ENCODE results near the gene KAZN.

The KAZN gene

DNA sequence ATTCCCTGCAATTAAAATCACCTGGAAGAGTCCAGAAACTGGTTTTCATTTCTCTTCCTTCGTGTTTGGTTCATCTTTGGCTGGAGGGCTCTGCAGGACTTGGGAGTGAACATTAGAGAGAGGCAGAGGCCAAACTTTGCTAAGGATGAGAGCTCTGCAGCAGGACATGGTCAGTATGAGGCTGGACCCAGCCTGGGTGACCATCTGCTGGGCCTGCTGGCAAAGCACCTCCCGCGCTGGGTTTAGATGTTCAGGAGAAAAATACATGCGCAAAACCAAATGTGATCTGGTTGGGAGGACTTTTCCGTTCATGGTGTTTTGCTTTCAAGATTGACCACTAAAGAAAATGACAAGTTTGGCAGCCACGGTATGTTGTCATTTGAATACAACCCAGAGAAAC lies 15.9 kb downstream of the KAZN start:
- Mint-ChIP-seq H3K4me1 (ENCODE audit: low read depth) (no peaks in the 10 kb centered on the region), H3K9me3 (peaks cover 6% of the 10 kb centered on the region), H3K27me3 (peaks cover 9% of the 10 kb centered on the region), H3K36me3 (ENCODE audit: low read depth) (no peaks in the 10 kb centered on the region), H3K27ac (no peak overlapping the region), H3K4me3 (no peak overlapping the region)
- no peak for DNase-seq

DNA sequence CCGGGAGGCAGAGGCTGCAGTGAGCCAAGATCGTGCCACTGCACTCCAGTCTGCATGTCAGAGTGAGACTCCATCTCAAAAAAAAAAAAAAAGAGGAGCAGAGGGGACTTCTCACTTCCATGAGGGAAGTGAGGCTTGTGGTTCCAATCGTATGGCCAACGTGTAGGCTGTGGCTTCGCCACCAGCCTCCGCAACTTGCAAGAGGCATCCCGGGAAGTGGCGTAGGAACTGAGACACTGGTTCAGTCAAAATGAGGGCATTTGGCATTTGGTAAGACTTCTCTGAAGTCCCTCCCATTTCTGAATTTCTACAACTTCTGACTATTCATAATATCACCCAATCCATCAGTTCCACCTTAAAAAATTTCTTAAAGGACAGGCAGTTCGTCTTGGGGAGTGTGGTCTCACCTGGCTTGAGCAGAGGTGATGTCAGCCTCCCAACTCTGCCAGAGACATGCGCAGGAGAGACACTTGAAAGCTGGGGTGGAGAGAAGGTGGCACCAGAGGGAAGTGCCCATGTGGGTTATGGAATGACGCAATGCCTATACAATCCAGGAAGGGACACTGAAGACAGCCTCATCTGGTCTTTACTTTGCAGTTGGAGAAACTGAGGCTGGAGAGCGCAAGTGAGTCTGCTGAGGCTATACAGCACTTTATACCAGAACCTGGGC lies 17.2 kb downstream of the KAZN start:
- H3K27me3 Mint-ChIP-seq, result peaks cover 11% of the 10 kb centered on the region
- peaks cover 10% of the 10 kb centered on the region for H3K9me3 Mint-ChIP-seq
- no peak overlapping the region for H3K4me3 Mint-ChIP-seq
- H3K4me1 Mint-ChIP-seq (ENCODE audit: low read depth), result no peaks in the 10 kb centered on the region
- no peaks in the 10 kb centered on the region for H3K36me3 Mint-ChIP-seq (ENCODE audit: low read depth)
- no peak for DNase-seq
- H3K27ac Mint-ChIP-seq, result no peak overlapping the region

DNA sequence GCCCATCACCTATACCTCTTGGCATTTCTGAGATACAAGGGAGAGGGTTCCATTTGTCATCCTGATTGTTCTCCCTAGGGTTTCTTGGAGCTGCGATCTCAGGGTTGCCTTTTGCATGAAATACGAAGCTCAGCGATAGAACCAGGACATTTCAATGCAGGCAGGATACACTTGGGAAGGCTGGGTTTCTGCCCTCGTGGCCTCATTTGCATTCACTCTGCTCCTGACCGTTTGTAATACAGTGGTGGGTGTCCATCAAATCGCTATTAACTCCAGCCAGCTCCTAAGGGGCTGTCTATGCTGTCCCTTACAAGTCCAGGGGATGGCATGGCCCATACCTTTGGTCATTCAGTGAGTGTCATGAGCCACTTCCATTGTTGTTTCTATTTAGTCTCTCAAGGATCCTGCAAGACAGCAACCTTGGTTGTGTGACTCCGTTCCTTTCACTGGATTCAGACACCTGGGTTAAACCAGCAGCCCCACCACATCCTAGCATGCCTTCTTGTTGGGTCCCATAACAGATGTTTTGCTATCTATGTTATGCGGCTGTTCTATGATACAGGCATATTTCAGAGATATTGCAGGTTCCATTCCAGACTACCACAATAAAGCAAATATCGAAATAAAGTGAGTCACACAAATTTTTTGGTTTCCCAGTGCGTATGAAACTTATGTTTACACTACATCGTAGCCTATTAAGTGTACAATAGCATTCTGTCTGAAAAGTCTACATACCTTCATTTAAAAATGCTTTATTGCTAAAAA lies 18.3 kb downstream of the KAZN start:
- H3K9me3 Mint-ChIP-seq, result peaks cover 10% of the 10 kb centered on the region
- DNase-seq, result no peak
- H3K4me3 Mint-ChIP-seq, result no peak overlapping the region
- H3K27ac Mint-ChIP-seq, result no peak overlapping the region
- H3K4me1 Mint-ChIP-seq (ENCODE audit: low read depth), result no peaks in the 10 kb centered on the region
- H3K27me3 Mint-ChIP-seq, result peaks cover 11% of the 10 kb centered on the region
- no peaks in the 10 kb centered on the region for H3K36me3 Mint-ChIP-seq (ENCODE audit: low read depth)

DNA sequence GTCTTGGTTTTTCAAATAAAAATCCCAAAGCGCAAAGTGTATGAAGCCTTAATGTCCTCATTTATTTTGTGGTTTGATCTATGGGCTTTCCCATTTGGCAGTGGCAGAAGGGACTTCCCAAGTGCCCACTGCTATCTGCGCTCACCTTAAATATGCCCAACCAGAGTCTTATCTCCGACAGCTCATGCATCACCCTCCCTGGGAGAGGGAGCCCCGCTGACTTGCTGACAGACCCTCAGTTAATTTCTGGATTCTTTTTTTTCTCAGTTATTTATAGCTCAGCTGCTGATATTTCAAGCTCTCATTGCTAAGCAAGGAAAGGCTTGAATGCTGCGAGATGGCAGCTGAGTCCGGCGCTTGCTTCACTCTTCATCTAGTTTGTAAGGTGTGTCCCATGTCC lies 19.3 kb downstream of the KAZN start:
- Mint-ChIP-seq H3K36me3 (ENCODE audit: low read depth) (no peaks in the 10 kb centered on the region), H3K9me3 (peaks cover 10% of the 10 kb centered on the region), H3K4me1 (ENCODE audit: low read depth) (no peaks in the 10 kb centered on the region), H3K4me3 (no peak overlapping the region), H3K27me3 (peaks cover 11% of the 10 kb centered on the region), H3K27ac (no peak overlapping the region)
- DNase-seq, result no peak

DNA sequence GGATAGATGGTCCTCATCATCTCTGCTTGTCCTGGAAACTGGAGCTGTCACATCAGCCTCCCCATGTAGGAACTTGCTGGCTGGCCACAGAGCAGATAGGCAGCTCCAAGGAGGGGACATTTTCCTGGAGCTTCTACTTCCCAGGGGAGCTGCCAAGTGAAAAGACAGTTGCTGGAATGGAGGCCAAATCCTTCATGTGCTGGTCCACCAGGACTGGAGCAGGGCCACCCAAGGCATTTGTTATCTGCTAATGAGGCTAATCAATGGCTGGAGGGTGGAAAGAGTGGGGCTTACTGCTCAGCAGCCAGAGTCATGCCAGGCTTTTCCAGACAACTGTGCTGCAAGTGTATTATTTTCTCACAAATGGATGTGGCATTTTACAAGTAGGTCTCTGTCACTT lies 22.5 kb downstream of the KAZN start:
- no peaks in the 10 kb centered on the region for H3K36me3 Mint-ChIP-seq (ENCODE audit: low read depth)
- peaks cover 5% of the 10 kb centered on the region for H3K27me3 Mint-ChIP-seq
- no peaks in the 10 kb centered on the region for H3K4me1 Mint-ChIP-seq (ENCODE audit: low read depth)
- H3K27ac Mint-ChIP-seq, result no peak overlapping the region
- no peak for DNase-seq
- H3K9me3 Mint-ChIP-seq, result peaks cover 14% of the 10 kb centered on the region
- H3K4me3 Mint-ChIP-seq, result no peak overlapping the region

DNA sequence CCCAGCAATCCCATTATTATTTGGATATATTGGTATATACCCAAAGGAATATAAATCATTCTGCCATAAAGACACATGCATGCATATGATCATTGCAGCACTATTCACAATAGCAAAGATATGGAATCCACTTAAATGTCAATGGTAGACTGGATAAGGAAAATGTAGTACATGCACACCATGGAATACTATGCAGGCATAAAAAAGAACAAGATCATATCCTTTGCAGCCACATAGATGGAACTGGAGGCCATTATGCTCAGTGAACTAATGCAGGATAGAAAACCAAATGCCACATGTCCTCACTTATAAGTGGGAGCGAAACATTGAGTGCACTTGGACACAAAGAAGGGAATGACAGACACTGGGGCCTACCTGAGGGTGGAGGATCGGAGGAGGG lies 24.6 kb downstream of the KAZN start:
- DNase-seq, result no peak
- Mint-ChIP-seq H3K4me3 (no peak overlapping the region), H3K4me1 (ENCODE audit: low read depth) (no peaks in the 10 kb centered on the region), H3K27ac (no peak overlapping the region), H3K36me3 (ENCODE audit: low read depth) (no peaks in the 10 kb centered on the region), H3K27me3 (peaks cover 5% of the 10 kb centered on the region), H3K9me3 (peaks cover 12% of the 10 kb centered on the region)

DNA sequence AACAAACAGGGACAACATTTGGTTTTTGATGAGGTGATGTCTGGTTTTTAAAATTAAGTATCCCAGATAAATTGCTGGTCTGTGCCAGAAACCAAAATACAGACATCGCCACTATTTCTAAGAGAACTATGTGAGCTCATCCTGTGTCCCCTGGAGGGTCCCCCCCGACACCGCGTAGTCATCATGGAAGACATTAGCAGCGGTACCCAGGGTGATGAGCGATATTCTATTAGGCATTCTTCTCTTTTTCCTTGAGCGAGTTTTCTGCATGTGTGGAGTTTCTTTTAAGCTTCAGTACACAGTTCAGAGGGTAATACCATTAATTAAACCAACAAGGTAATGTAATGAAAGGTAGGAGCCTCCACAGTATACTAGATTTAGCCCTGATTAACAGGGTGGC lies 26.5 kb downstream of the KAZN start:
- peaks cover under 1% of the 10 kb centered on the region for H3K27me3 Mint-ChIP-seq
- DNase-seq, result no peak
- H3K9me3 Mint-ChIP-seq, result peaks cover 3% of the 10 kb centered on the region
- no peaks in the 10 kb centered on the region for H3K4me1 Mint-ChIP-seq (ENCODE audit: low read depth)
- no peak overlapping the region for H3K27ac Mint-ChIP-seq
- H3K36me3 Mint-ChIP-seq (ENCODE audit: low read depth), result no peaks in the 10 kb centered on the region
- no peak overlapping the region for H3K4me3 Mint-ChIP-seq

DNA sequence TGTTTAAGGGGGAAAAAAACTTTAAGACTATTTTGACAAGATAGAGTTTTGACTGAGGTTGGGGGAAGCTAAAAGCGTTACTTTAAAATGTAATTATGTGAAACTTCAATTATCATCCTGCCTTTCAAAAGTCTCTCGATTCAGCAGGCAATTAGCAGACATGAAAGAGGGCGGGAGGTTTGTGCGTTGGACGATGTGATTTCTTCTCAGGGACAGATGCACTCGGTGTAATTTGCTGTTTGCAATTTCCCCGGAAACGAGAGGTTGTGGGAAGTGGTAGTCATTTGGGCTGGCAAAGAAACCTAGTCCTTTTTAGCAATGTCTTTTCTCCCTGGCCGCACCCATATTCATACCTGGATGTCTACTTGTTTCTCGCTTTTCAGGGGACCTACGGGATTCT lies 27.1 kb downstream of the KAZN start:
- Mint-ChIP-seq H3K27ac (no peak overlapping the region), H3K4me1 (ENCODE audit: low read depth) (no peaks in the 10 kb centered on the region), H3K4me3 (no peak overlapping the region), H3K36me3 (ENCODE audit: low read depth) (no peaks in the 10 kb centered on the region), H3K27me3 (no peaks in the 10 kb centered on the region), H3K9me3 (peaks cover 3% of the 10 kb centered on the region)
- DNase-seq, result no peak

DNA sequence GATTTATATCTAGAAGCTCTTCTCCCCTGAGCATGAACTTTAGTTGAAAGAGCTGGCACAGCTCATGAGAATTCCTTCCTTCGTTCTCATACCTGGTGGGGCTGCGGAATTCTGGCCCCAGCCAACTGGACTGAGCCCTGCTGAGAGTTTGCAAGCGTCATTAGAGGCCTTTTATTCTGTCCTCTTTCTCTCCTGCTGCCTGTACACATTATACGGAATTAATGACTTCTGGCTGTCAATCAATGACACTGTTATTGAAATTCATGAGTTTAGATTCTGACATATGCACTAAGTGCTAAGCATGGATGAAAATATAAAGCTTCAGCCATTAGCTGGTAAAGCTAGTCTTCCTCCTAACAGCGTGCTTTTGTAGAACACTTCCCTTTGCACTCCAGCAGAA lies 27.5 kb downstream of the KAZN start:
- peaks cover 3% of the 10 kb centered on the region for H3K9me3 Mint-ChIP-seq
- no peaks in the 10 kb centered on the region for H3K36me3 Mint-ChIP-seq (ENCODE audit: low read depth)
- H3K27me3 Mint-ChIP-seq, result no peaks in the 10 kb centered on the region

DNA sequence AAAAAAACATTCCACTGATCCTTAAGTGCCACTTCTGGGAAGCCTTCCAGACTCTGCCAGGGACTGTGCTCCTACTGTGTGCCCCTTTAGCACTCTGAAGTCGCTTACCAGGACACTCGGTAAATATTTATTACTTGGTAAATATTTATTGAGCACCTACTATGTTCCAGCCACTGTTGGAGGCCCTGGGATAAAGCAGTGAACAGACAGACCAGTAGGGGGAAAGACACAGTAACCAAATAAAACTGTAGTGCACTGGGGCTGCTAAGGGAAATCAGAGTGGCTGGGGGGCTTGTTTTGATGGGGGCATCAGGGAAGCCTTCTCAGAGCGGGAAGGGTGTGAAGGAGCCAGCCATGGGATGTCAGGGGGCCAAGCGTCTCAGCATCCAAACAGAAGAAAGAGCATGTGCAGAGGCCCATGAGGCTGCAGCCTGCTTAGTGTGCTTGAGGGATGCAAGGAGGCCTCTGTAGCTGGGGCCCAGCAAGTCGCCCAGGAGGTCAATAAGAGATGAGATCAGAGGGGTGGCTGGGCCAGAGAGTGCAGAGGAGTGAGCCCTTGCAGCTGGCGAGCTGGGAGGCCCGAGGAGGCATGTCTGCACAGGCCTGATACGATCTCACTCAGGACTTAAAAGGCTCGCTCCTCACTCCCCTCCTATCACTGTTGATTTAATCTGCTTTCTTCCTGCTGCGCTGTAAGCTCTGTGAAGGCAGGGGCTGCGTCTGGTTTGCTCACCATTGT lies 28.6 kb downstream of the KAZN start:
- no peak overlapping the region for H3K27ac Mint-ChIP-seq
- H3K4me1 Mint-ChIP-seq (ENCODE audit: low read depth), result no peaks in the 10 kb centered on the region
- peaks cover 3% of the 10 kb centered on the region for H3K9me3 Mint-ChIP-seq
- no peaks in the 10 kb centered on the region for H3K36me3 Mint-ChIP-seq (ENCODE audit: low read depth)
- H3K27me3 Mint-ChIP-seq, result no peaks in the 10 kb centered on the region
- no peak overlapping the region for H3K4me3 Mint-ChIP-seq
- no peak for DNase-seq

More for the DNA sequence above, 27.5 kb downstream of the KAZN start:
- DNase-seq, result no peak
- Mint-ChIP-seq H3K27ac (no peak overlapping the region), H3K4me1 (ENCODE audit: low read depth) (no peaks in the 10 kb centered on the region), H3K4me3 (no peak overlapping the region)

DNA sequence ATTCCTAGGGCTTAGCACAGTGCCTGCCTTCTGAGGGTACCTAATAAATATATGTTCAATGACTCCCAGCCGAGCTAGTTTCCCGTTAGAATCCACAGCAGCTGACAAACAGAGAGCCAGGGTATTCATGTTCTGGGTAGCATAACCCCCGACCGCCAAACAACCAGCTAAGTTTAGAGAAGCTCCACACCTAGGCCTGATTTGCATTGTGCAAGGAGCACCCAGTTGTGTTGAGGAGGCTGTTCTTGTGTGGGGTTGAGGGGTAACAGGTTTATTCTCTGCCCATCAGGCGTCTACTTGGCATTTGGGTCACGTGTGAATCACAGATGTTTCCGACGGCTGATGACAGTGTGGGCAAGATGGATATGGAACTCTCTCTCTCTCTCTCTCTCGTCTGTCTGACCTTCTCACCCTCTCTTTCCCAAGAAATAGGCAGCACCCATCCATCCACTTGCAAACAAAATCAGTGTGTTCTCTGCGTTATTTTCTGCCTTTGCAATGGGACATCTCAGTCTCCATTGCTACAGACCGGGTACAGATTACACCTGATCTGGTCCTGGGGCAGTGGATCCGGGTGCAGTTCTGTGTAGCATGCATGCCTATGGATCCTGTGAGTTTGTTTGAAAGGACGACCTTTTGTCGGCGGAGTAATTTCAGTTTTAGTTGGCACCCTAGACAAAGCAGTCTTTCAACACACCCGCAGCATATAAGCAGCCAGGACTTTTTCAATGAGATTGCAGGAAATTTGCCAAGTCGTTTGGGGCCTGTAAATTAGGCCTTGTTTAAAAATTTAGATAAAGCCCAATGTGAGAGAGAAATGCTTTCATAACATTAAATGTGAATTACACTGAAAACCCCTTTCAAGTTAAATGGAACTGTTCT lies 29.4 kb downstream of the KAZN start:
- H3K36me3 Mint-ChIP-seq (ENCODE audit: low read depth), result no peaks in the 10 kb centered on the region
- no peak for DNase-seq

DNA sequence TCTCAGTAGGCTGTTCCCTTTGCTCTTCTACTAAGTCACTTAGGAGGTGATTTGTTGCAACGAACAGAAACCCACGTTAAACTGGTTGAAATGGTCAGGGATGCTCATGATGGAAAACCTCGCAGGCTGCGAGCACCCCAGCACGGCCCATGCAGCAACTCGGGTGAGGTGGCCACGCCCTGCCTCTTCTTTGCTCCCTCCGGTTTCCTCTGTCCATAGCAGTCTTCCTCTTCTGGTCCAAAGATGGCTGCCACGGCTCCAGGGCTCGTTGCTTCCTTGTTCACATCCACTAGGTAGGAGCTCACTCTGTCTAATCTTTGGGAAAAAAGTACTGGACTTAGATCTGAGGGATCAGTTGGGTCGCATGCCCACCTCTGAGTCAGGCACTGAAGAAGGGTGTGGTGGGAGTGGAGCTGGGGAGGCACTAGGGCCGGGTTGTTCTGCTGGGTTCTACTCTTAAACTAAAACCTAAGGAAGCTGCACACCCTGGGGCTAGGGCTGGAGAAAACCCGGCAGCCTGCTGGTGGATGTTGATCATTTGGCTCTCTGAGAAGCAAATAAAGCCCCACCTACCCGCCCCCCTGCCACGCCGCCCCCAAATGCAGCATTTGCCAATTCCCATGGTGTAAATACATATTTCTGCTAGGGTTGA lies 31.0 kb downstream of the KAZN start:
- Mint-ChIP-seq H3K36me3 (ENCODE audit: low read depth) (no peaks in the 10 kb centered on the region), H3K4me1 (ENCODE audit: low read depth) (no peaks in the 10 kb centered on the region), H3K27me3 (peaks cover 7% of the 10 kb centered on the region), H3K27ac (no peak overlapping the region), H3K9me3 (no peaks in the 10 kb centered on the region), H3K4me3 (no peak overlapping the region)
- DNase-seq, result no peak

More for the DNA sequence above, 29.4 kb downstream of the KAZN start:
- Mint-ChIP-seq H3K27me3 (peaks cover 3% of the 10 kb centered on the region), H3K4me1 (ENCODE audit: low read depth) (no peaks in the 10 kb centered on the region), H3K9me3 (peaks cover 3% of the 10 kb centered on the region), H3K4me3 (no peak overlapping the region), H3K27ac (no peak overlapping the region)

DNA sequence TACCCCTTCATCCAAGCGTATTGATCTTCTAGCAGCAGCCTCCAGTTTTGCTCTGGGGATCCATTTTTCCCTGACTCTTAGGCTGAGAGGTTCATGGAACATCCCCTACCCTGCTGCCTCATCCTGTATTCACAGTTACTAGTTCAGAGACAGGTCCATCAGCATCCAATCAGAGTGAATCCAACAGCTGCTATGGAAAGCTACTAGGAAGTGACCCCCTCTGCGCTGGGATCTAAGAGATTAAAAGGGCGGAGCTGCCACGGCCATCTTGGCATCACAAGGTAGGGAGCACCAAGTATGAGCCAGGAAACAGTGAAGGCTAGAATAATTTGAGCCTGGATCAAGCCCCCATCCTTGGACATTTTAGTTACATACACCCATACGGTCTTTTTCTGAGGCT lies 32.5 kb downstream of the KAZN start:
- H3K4me3 Mint-ChIP-seq, result no peak overlapping the region
- no peak for DNase-seq
- H3K27me3 Mint-ChIP-seq, result peaks cover 7% of the 10 kb centered on the region
- H3K4me1 Mint-ChIP-seq (ENCODE audit: low read depth), result no peaks in the 10 kb centered on the region
- no peak overlapping the region for H3K27ac Mint-ChIP-seq
- H3K36me3 Mint-ChIP-seq (ENCODE audit: low read depth), result no peaks in the 10 kb centered on the region
- no peaks in the 10 kb centered on the region for H3K9me3 Mint-ChIP-seq

DNA sequence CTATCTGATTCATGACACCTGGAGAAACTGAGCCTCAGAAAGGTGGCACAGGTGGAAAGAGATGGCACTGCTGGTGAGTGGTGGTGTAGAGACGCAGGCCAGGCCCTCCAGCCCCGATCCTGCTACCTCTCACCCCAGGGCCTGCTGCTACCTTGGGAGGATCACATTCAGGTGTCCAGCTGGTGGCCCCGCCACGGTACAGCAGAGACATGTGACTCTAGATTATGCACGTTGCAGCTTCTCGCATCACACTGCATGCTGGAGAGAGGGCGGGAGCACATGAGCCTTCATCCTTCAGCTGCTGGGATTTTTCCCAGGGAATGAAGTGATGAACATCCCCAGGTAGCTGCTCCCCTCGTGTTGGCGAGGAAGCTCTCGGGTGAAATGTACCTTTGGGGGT lies 32.9 kb downstream of the KAZN start:
- H3K27ac Mint-ChIP-seq, result no peak overlapping the region
- no peaks in the 10 kb centered on the region for H3K9me3 Mint-ChIP-seq
- no peaks in the 10 kb centered on the region for H3K4me1 Mint-ChIP-seq (ENCODE audit: low read depth)
- DNase-seq, result no peak
- H3K27me3 Mint-ChIP-seq, result peaks cover 7% of the 10 kb centered on the region
- H3K4me3 Mint-ChIP-seq, result no peak overlapping the region
- no peaks in the 10 kb centered on the region for H3K36me3 Mint-ChIP-seq (ENCODE audit: low read depth)
